B cell (primary cell): ENCODE measurements around the gene EYA3. TPM values are rescaled to one million over a fixed set of nuclear protein-coding genes. Genes with fewer than 3 reads are reported as not detected.

Experiments used
- ATAC-seq: fragments of 200-7000 bp; cut with Tn5 transposase; one replicate; pipeline ENCODE4 v1.10.0; 2021; ENCODE audit warnings: low read depth, mild to moderate bottlenecking, moderate number of reproducible peaks, moderate library complexity
- CTCF ChIA-PET: fragments of 350-600 bp; sonication (Branson Sonifier 250); formaldehyde crosslinking; loops from one replicate; lab custom pipeline; 2021; ENCODE audit warnings: antibody characterized with exemption, inconsistent platforms; lab: Charles Lee
- POLR2A ChIA-PET: fragments of 350-600 bp; sonication (Branson Sonifier 250); formaldehyde crosslinking; loops from one replicate; lab custom pipeline; 2021; ENCODE audit warnings: antibody characterized with exemption; lab: Charles Lee
- DNase-seq: peaks from one replicate; pipeline ENCODE4 v3.0.0; 2013
- H2AFZ ChIP-seq: 2 replicates; pipeline ENCODE4 v1.6.1; 2012; ENCODE audit warnings: mild to moderate bottlenecking, low read depth, low read length; ENCODE audit not compliant: insufficient read depth, poor library complexity, severe bottlenecking
- H3K27ac ChIP-seq, 2 donors: 1 replicate in 1 of 2; 2 replicates in 1 of 2; pipeline ENCODE4 v1.5.1; 2012 to 2013; ENCODE audit warnings: low read length in 2 of 2, mild to moderate bottlenecking in 2 of 2, moderate library complexity in 1 of 2
- H3K27me3 ChIP-seq, 4 experiments: fragments of 200-600 bp in 1 of 4; sonication (generic) in 1 of 4; replicated peaks in 1 of 4; 1 replicate in 2 of 4; 2 replicates in 2 of 4; pipeline versions ENCODE4 v1.6.1 to v1.7.0; 2013 to 2016; ENCODE audit warnings: low read length in 3 of 4, mild to moderate bottlenecking in 2 of 4, mixed read lengths in 1 of 4, moderate library complexity in 1 of 4; ENCODE audit not compliant: insufficient read depth in 4 of 4, control insufficient read depth in 3 of 4; ENCODE audit errors: control extremely low read depth in 1 of 4
- H3K36me3 ChIP-seq, 2 experiments: replicated peaks in 1 of 2; 1 replicate in 1 of 2; 2 replicates in 1 of 2; pipeline versions ENCODE4 v1.6.1 to v1.7.1; 2013; ENCODE audit warnings: low read length in 1 of 2; ENCODE audit not compliant: insufficient read depth in 2 of 2, control insufficient read depth in 1 of 2; ENCODE audit errors: control extremely low read depth in 1 of 2, extremely low read depth in 1 of 2
- H3K4me1 ChIP-seq, 2 donors: fragments of 200-600 bp in 1 of 2; sonication (generic) in 1 of 2; 1 replicate in 1 of 2; 2 replicates in 1 of 2; pipeline versions ENCODE4 v1.5.1 to v1.6.1; 2013 to 2017; ENCODE audit warnings: low read length in 2 of 2; ENCODE audit not compliant: control insufficient read depth in 2 of 2, insufficient read depth in 2 of 2
- H3K4me2 ChIP-seq: replicated peaks from 2 replicates; pipeline ENCODE3; 2012; ENCODE audit warnings: mild to moderate bottlenecking, low read depth, low read length; ENCODE audit not compliant: poor library complexity, severe bottlenecking
- H3K4me3 ChIP-seq, 5 experiments: fragments of 200-600 bp in 1 of 5; sonication (generic) in 1 of 5; 1 replicate in 3 of 5; 2 replicates in 2 of 5; pipeline versions ENCODE4 v1.5.1 to v1.7.0; 2011 to 2016; ENCODE audit warnings: low read length in 4 of 5, mild to moderate bottlenecking in 4 of 5, low read depth in 2 of 5, control low read depth in 1 of 5, moderate library complexity in 1 of 5; ENCODE audit not compliant: insufficient read depth in 1 of 5; ENCODE audit errors: control extremely low read depth in 1 of 5, extremely low read depth in 1 of 5
- H3K79me2 ChIP-seq: fragments of 200-600 bp; sonication (generic); one replicate; pipeline ENCODE4 v1.6.0; 2016; ENCODE audit warnings: low read length; ENCODE audit not compliant: control insufficient read depth, insufficient read depth
- H3K9ac ChIP-seq: fragments of 200-600 bp; sonication (generic); 2 replicates; pipeline ENCODE4 v1.6.1; 2017; ENCODE audit warnings: mild to moderate bottlenecking, low read length, moderate library complexity
- H3K9me3 ChIP-seq, 3 donors: one replicate each; pipeline versions ENCODE4 v1.6.1 to v1.7.1; 2013; ENCODE audit warnings: low read length in 2 of 3; ENCODE audit not compliant: control insufficient read depth in 2 of 3, insufficient read depth in 1 of 3; ENCODE audit errors: control extremely low read depth in 1 of 3
- H4K20me1 ChIP-seq: 2 replicates; pipeline ENCODE4 v1.6.0; 2012; ENCODE audit warnings: mild to moderate bottlenecking, low read length; ENCODE audit not compliant: insufficient read depth, control insufficient read depth, poor library complexity, severe bottlenecking
- H3K27ac Mint-ChIP-seq: one replicate; pipeline ENCODE4 v1.8.0; 2021; ENCODE audit warnings: mixed read lengths
- H3K27me3 Mint-ChIP-seq: one replicate; pipeline ENCODE4 v1.8.0; 2021; ENCODE audit warnings: mixed read lengths
- H3K4me1 Mint-ChIP-seq: one replicate; pipeline ENCODE4 v1.8.0; 2021; ENCODE audit warnings: mixed read lengths
- H3K4me3 Mint-ChIP-seq: one replicate; pipeline ENCODE4 v1.8.0; 2021; ENCODE audit warnings: mixed read lengths
- H3K9me3 Mint-ChIP-seq: one replicate; pipeline ENCODE4 v1.8.0; 2022; ENCODE audit warnings: mixed read lengths; ENCODE audit not compliant: insufficient read depth
- EZH2 ChIP-seq: IDR thresholded peaks from 2 replicates; pipeline ENCODE4 v1.6.1; 2012; ENCODE audit warnings: borderline replicate concordance, low read depth, mild to moderate bottlenecking, moderate library complexity, low read length; ENCODE audit not compliant: insufficient read depth, poor library complexity, severe bottlenecking
- WGBS: methylation state at CpG from one replicate; pipeline ENCODE4 v1.1.5; 2013; ENCODE audit warnings: missing lambda C conversion rate; ENCODE audit not compliant: insufficient coverage; 5-methylcytosine and 5-hydroxymethylcytosine counted together
- intact Hi-C: fragments of 100-400 bp; cut with micrococcal nuclease; formaldehyde crosslinking; loops from one replicate; pipeline ENCODE4 v1.10.0; 2022
- polyA plus RNA-seq: library from polyadenylated mRNA; depleted of rRNA; stranded (reverse); fragments of >200 nt; gene quantifications from 2 replicates; pipeline ENCODE4 v1.2.3, GENCODE V29; 2012
- total RNA-seq, 2 donors: library from RNA; stranded (reverse); fragments of 120-200 nt in 1 of 2; gene quantifications; 1 replicate in 1 of 2; 2 replicates in 1 of 2; pipeline versions ENCODE4 v1.2.3 to v1.2.4, GENCODE V29; 2013 to 2022
- TF ChIP-seq, protein P1 (sequence below): fragments of 200-600 bp; IDR thresholded peaks from one replicate; pipeline ENCODE4 v1.8.0; 2022; ENCODE audit warnings: antibody characterized with exemption, mild to moderate bottlenecking

The EYA3 gene
- total and polyA plus RNA-seq, 2 donors (not counting 1 experiment from before 2014, with no cell fraction given) = 14.1 to 31.3 TPM

GRCh38 chr1:28129150-28129549 lies 40.7 kb upstream of the EYA3 start:
- no peak for ATAC-seq
- no CpG with 5 or more reads among the region's 1 CpG for WGBS
- no peak overlapping the region for H3K27ac ChIP-seq
- no peak for DNase-seq
- Mint-ChIP-seq H3K9me3 (no peaks in the 10 kb centered on the region), H3K27ac (no peak overlapping the region), H3K4me1 (peaks cover 54% of the 10 kb centered on the region), H3K4me3 (no peak overlapping the region), H3K27me3 (no peaks in the 10 kb centered on the region)
- peaks cover 0 to 6% (median 0%) of the 10 kb centered on the region in 3 donors for H3K9me3 ChIP-seq
- H3K4me3 ChIP-seq = no peak overlapping the region
- H3K79me2 ChIP-seq = no peaks in the 10 kb centered on the region
- no peak overlapping the region for H3K4me2 ChIP-seq
- ChIA-PET CTCF (no interaction called here), POLR2A (interaction anchor here (0.7 kb wide), 1 partner anchor 9 kb away, joined by 6 read pairs; no protein-coding TSS in a partner anchor)
- TF ChIP-seq EZH2 = no peak
- TF ChIP-seq, protein P1, sequence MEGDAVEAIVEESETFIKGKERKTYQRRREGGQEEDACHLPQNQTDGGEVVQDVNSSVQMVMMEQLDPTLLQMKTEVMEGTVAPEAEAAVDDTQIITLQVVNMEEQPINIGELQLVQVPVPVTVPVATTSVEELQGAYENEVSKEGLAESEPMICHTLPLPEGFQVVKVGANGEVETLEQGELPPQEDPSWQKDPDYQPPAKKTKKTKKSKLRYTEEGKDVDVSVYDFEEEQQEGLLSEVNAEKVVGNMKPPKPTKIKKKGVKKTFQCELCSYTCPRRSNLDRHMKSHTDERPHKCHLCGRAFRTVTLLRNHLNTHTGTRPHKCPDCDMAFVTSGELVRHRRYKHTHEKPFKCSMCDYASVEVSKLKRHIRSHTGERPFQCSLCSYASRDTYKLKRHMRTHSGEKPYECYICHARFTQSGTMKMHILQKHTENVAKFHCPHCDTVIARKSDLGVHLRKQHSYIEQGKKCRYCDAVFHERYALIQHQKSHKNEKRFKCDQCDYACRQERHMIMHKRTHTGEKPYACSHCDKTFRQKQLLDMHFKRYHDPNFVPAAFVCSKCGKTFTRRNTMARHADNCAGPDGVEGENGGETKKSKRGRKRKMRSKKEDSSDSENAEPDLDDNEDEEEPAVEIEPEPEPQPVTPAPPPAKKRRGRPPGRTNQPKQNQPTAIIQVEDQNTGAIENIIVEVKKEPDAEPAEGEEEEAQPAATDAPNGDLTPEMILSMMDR = no peak
- intact Hi-C loops = no loop called here
- no peak overlapping the region for H3K9ac ChIP-seq
- H3K4me1 ChIP-seq = peaks cover 37 to 46% of the 10 kb centered on the region in 2 donors
- H2AFZ ChIP-seq = no peak overlapping the region
- H3K27me3 ChIP-seq = no peaks in the 10 kb centered on the region
- H4K20me1 ChIP-seq = no peaks in the 10 kb centered on the region
- H3K36me3 ChIP-seq = no peaks in the 10 kb centered on the region

- Histone ChIP-seq H3K9ac (peak overlapping the region; percentile 11), H3K4me2 (peak overlapping the region; percentile 53), H4K20me1 (no peaks in the 10 kb centered on the region), H2AFZ (no peak overlapping the region), H3K4me1 (peaks cover 34 to 37% of the 10 kb centered on the region in 2 donors), H3K27ac (peak overlapping the region; percentile 2 to 41), H3K9me3 (no peaks in the 10 kb centered on the region), H3K27me3 (no peaks in the 10 kb centered on the region), H3K36me3 (no peaks in the 10 kb centered on the region), H3K4me3 (no peak overlapping the region), H3K79me2 (no peaks in the 10 kb centered on the region)
- Mint-ChIP-seq H3K9me3 (no peaks in the 10 kb centered on the region), H3K27me3 (no peaks in the 10 kb centered on the region), H3K4me1 (peaks cover 47% of the 10 kb centered on the region), H3K27ac (peak overlapping the region; percentile 75), H3K4me3 (peak overlapping the region; percentile 55)
- peak; percentile 56 for ATAC-seq
- 44% methylated on average over 2 of the region's 3 CpGs for WGBS
- POLR2A ChIA-PET = no interaction called here
- TF ChIP-seq EZH2 = no peak
- TF ChIP-seq, protein P1 = no peak
- intact Hi-C loops = loop anchor here (2.0 kb wide), 1 partner anchor 45 kb away; no protein-coding TSS in a partner anchor
- CTCF ChIA-PET = interaction anchor here (0.7 kb wide), 2 partner anchors 8 to 79 kb away, joined by 3 read pairs; no protein-coding TSS in a partner anchor
- peak; percentile 63 for DNase-seq
These were observed 39.3 kb upstream of the EYA3 start for GRCh38 chr1:28127617-28128257.
